HG03571 (cell line): ENCODE measurements around the gene YBX1.
"Not testable (repeated sequence)": the region's sequence is repeated elsewhere in the genome, so short reads cannot be mapped to it uniquely, and the experiment has no call there.

Source experiments
- ATAC-seq: cut with Tn5 transposase; IDR thresholded peaks from one replicate; pipeline ENCODE4 v1.9.1; 2021; ENCODE audit not compliant: unreplicated experiment

The YBX1 gene

DNA sequence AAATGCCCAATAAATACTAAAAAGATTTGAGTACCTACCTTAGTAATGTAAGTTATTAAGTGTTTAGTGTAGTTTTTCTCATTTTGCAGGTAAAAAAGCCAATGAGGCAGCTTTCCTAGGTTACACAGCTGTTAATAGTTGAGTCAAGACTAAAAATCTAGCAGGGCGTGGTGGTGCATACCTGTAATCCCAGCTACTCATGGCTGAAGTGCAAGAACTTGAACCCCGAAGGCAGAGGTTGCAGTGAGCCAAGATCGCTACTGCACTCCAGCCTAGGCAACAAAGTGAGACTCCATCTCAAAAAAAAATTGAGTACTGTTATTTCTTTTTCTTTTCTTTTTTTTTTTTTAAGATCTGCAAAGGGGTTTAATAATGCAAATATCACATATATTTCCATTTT, 7.7 kb downstream of the YBX1 start:
- no peak for ATAC-seq

DNA sequence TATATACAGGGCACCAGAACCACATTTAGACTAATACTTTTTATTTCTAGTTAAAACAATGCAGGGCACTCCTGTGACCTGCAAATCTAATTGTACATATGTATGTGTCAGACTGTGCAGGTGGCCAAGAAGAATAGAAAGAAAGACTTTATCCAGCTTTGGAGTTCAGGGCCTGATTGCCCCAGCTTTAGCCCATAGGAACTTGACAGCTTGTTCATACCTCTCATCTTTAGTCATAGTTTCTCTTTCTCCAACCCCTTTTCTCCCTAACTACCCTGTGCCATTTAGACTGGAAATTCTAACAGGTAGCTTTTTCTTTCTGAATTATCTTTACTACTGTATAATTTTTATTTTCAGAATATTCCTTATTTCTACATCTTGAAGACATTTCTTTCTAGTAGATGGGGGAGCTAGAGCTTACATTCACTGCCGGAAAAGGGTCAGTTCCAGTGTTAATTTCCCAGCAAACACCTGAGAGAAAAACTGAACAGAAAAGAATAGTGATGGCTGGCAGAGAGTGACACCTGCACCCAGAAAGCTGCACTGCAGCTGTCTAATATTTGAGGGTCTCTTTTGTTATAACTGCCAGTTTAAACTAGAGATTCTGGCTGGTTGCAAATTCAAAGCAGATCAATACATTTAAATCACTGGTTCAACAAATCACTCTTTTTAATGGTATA, 8.4 kb downstream of the YBX1 start:
- ATAC-seq, result no peak

DNA sequence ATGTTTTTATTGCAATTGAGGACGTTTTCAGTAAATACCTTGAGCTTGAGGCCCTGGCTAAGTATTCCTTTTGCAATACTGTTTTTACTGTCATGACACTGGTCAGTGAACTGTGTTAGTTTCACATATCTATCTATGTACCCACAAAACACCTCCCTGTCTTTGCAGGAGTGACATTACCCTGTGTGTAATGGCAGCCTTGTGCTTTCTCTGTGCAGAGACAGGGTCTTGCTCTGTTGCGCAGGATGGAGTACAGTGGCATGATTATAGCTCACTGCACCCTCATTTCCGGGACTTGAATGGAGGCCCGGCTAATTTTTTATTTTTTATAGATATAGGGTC, 8.9 kb downstream of the YBX1 start:
- no peak for ATAC-seq

DNA sequence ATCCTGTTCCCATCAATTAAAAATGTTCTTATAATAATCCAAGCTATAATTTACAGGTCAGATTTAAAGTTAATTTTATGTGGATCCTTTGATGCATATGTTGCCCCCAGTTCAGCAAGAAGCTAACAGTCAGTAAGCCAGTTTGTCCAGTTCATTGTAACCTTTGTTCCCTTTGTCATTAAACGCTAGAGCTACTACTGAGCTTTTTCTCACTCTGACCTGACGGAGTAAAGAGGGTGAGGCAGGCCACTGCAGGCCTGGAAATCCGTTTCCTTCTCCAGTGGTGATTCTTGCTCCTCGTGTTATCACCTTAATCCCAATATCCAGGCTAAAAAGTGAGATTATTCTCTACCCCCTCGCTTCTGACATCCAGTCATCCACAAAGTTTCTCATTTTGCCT, 10.2 kb downstream of the YBX1 start:
- no peak for ATAC-seq

DNA sequence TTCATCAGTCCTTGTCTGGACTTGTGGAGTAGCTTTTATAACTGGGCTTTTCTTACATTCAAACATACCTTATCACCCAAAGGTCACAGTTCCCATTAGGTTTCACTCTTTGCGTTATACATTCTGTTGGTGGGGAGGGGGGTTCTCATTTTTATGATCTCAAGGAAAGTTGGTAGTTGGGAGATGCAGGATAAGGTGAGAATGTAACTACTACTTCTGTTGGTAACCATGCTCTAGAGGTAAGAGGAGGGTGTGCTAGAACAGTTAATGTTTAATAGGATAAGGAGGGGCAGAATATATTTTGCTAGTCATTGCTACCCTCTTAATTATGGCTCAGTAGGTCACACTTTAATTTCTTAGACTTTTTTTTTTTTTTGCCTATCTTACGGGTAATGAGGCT, 10.7 kb downstream of the YBX1 start:
- no peak for ATAC-seq

DNA sequence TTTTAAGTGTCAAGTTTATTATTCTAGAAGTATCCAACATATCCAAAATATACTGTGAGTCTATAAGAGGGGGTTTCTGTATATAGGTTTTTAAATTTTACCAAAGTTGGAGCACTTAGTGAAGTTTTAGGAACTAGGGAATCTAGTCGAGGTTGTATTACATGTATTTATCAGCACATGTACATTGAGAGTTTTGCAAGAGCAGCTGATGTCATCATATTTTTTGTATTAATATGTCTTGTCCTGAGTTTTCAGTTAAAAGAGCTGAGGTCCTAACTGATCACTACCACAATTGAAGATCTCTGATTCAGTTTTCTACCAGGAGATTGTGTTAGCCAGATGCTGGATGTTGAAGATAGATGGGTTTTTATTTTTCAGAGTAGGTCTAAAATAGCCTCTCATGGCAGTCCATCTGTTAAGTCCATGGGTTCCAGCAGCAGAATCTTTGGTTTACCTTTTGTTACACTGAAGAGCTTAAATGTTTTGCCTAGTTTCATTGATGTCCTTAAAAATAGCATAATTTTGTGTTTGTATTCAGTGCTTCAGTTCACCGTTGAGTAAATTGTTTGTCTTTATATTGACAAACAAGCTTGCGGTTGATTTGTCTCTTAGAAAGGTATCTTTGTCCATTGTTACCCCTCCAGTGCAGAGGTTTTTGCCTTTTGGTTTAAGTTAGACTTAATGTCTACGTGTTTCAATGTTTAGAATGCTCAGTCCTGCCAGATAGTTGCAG, 16.0 kb downstream of the YBX1 start:
- no peak for ATAC-seq

DNA sequence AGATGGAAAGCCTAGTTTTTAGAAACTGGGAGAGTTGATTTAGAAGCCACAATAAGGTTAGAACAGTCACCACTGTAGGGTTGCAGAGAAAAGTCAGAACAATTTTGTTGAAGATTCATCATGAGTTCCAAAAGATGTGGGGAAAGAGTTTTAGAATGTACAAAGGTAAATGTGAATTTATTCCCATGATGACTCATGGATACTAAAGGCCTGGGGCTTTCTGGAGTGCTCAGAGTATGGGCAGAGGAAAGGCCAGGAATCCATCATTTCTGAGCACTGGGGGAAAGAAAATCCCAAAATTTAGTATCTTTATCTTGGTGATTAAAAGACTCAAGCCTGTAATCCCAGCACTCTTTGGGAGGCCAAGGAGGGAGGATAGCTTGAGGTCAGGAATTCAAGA, 17.8 kb downstream of the YBX1 start:
- no peak for ATAC-seq

DNA sequence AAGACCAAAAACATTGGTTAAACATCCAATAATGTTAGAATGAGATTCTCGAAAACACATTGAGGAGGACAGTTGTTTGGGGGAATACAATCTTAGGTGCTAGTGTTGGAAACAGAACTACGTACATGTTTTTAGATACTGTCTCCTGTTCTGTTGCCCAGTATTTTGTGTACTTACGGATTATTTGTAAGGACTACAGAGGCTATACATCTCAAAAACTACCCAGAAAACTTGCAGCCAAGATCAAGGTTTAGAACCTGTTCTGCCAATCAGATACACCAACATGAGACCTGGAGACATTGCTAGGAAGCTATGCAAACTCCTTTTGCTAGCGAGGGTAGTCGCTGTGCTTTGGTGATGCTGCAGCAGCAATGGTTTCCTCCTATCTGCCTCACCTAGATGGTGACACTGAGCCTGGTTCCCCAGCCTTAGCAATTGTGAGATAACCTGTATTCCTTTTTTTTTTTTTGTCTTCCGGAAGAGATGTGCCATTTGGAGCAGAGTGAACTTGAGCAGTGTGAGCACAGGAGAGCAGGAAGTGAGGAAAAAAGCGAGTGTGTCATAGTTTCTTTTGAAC, 21.8 kb downstream of the YBX1 start:
- ATAC-seq, result no peak

DNA sequence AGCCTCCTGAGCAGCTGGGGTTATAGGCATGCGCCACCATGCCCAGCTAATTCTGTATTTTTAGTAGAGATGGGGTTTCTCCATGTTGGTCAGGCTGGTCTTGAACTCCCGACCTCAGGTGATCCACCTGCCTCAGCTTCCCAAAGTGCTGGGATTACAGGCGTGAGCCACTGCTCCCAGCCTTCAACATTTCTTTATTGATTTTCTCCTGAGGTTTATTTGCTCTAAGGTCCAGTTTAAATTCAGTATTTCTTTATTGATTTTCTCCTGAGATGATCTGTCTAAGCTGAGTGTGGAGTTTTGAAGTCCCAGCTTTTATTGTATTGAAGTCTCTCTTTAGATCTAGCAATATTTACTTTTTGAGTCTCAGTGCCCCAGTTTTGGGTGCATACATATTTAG, 30.6 kb downstream of the YBX1 start:
- not testable (repeated sequence) for ATAC-seq

DNA sequence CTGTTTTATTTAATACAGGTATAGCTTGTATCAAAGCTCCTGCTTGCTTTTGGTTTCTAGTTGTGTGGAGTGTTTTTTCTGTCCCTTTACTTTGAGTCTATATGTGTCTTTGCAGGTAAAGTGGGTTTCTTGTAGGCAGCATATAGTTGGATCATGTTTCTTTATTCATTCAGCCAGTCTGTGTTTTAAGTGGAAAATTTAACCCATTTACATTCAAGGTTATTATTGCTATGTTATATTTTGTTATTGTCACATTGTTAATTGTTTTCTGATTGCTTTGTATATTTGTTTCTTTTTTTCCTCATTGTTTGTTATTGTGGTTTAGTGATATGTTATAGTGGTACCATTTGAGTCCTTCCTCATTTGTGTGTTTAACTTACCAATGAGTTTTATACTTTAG, 31.1 kb downstream of the YBX1 start:
- ATAC-seq, result no peak

DNA sequence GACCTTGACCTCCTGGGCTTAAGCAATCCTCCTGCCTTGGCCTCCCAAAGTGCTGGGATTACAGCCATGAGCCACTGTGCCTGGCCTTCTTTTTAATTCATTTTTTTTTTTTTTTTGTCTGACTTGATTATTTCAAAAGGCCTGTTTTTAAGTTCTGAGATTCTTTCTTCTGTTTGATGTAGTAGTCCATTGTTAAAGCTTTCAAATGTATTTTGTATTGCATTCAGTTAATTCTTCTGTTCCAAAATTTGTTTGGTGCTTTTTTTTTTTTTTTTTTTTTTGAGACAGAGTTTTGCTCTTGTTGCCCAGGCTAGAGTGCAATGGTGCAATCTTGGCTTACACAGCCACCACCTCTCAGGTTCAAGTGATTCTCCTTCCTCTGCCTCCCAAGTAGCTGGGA, 32.2 kb downstream of the YBX1 start:
- ATAC-seq, result not testable (repeated sequence)

DNA sequence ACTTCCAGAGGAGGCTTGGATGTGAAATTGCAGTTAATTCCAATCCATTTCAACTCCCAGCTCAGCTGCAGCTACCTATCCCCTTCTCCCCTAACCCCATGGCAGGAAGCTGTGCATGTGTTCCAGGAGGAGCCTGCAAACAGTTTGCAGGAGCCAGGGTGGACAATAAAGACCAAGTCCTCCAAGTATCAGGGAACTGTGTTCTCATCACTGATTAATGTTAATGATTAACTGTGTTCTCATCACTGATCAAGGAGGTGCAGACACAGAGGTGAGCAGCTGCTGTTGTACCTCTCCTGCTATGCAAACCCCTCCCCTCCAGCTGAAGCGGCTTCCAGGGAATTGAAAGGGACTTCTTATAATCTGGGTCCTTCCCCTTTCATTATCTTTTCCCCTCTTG, 38.6 kb downstream of the YBX1 start:
- no peak for ATAC-seq

DNA sequence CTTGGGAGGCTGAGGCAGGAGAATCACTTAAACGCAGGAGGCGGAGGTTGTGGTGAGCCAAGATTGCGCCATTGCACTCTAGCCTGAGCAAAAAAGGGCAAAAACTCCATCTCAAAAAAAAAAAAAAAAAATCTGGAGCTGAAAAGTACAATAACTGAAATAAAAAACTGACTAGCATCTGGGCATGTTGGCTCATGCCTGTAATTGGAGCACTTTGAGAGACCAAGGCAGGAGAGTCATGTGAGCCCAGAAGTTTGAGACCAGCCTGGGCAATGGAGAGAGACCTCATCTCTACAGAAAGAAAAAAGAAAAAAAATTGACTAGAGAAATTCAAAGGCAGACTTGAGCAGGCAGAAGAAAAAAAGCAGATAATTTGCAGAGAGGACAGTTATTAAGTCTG, 39.7 kb downstream of the YBX1 start:
- no peak for ATAC-seq

DNA sequence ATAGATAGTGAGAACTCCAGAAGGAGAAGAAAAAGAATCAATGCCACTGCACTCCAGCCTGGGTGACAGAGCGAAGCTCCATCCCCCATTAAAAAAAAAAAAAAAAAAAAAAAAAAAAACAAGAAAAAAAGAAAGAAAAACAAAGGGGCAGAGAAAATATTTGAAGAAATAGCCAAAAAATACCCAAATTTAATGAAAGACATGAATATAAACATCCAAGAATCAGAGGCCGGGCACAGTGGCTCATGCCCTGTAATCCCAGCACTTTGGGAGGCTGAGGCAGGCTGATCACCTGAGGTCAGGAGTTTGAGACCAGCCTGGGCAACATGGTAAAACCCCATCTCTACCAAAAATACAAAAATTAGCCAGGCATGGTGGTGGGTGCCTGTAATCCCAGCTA, 40.2 kb downstream of the YBX1 start:
- ATAC-seq, result not testable (repeated sequence)

DNA sequence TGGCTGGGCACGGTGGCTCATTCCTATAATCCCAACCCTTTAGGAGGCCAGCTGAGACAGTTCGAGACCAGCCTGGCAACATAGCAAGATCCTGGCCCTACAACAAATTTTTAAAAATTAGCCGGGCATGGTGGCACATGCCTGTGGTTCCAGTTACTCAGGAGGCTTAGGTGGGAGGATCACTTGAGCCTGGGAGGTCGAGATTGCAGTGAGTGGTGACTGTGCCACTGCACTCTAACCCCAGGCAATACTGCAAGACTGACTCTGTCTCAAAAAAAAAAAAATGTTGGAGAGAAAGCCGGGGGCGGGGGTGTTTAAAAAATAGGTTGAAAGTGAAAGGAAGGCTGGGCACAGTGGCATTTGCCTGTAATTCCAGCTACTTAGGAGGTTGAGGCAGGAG, 41.3 kb downstream of the YBX1 start:
- ATAC-seq, result no peak

DNA sequence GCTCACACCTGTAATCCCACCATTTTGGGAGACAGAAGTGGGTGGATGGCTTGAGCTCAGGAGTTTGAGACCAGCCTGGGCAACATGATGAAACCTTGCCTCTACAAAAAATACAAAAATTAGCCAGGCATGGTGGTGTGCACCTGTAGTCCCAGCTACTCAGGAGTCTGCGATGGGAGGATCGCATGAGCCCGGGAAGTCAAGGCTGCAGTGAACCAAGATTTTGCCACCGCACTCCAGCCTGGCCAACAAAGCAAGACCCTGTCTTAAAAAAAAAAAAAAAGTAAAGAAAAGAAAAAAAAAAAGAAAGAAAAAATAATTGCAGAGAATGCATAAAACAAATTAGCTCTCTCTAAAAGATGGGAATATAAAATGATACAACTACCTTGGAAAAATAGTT, 43.6 kb downstream of the YBX1 start:
- not testable (repeated sequence) for ATAC-seq

DNA sequence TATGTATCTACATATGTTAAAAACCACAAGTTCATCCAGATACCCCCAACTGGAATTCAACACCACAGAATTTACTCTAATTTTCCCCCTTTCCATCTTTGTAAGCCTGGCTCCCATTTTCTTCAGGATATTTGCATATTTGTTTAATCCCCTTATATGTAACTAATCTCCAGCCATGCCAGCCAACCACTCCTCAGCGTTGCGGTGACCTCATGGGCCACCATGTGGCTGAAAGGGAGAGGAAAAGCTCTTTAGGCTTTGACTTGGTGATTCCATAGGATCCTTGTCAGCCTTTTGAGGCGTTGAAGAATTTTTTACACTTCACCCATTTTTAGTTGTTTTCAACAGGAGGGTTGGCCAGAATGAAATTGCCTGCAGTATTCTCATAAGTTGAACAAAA, 47.8 kb downstream of the YBX1 start:
- ATAC-seq, result no peak

DNA sequence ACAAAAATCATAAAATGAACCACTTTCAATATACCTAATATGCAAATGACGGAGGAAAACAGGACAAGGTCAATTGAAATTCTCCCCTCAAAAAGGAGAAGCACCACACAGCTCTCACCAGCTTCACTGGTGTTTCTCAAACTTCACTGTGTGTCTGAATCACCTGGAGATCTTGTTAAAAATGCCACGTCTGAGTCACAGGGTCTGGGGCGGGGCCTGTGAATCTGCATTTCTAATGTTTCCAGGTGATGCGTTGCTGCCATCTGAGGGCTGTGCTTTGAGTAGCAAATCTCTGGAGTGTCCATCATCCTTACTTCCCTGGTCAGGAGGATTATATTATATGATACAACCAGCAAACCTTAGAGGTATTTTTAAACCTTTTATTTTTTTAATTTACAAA, 48.8 kb downstream of the YBX1 start:
- no peak for ATAC-seq

DNA sequence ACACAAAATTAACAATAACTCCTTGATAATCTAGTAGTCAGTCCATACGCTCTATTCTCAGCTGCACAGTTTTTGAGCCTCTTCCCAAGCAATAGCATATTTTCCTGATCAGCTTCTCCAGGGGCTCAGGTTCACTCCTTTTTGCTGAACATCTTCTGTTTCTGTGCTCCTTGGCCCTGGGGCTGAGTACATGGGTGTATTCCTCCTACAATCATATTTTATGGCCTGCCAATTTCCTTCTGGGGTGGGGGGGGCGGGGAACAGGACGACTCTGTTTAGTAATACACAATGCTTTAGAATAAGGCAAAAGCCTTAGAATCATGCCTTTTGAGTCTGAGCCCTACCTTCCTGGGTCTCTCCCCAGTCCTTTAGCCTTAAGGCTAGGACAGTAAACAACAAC, 49.4 kb downstream of the YBX1 start:
- ATAC-seq, result no peak

DNA sequence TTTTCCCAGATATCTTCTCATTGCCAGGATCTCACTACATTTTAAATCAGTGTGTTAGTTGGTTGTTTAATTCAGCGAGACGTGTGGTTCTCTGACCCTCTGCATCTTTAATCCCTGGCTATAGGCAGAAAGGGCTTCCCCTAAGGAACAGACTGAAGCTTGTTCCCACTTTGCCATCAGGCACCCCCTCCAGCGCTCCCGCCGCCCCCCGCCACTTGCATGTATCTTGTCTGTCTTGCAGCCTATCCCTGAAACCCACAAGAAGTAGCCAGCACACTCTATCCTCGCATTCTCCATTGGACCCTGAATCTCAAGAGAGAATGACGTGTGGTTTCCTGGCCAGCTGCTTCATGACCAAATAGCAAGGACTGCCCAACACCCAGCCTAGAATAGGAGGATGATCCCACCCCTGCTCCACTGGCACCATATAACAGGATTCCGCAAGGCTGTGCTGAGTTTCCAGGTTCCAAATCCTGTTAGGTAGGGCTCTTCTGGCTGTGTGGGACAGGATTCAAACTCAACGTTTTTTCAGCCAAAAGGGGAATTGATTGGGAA, 50.0 kb downstream of the YBX1 start:
- ATAC-seq, result no peak

DNA sequence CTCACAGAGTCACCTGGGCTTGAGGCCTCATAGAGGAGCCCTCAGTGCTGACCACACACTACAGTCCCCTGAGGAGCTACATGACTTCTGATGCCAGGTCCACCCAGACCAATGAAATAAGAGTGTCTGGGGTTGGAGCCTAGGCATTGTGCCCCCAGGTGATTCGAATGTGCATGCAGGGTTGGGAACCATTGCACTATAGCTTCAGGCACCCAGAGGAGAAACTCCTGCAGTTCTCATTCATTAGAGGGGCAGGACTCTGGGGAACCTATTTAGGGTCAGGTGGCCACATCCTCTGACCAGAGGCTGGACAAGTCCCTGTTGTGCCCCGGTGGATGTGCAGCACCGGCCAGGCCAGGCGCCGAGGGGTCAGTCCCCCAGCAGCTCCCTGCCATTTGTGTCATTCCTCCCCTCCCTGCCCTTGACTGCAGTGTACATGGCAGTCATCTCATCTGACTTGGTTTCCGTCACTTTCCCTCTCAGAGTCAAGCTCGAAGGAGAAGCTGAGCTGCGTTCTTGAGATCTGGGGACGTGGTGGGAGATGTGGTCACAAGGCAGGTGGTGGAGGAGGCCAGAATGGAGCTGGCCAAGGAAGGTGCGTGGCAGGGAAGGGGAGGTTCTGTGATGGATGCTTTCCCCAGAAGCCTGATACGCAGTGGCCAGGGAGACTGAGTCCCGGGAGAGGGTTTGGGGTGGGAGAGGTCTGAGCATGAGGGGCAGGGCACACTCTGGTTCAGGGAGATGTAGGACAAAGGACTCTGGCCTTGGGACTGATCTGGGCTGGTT, 51.4 kb downstream of the YBX1 start:
- no peak for ATAC-seq
